ENCODE measurements around the gene DSTN.

DSTN gene

DNA sequence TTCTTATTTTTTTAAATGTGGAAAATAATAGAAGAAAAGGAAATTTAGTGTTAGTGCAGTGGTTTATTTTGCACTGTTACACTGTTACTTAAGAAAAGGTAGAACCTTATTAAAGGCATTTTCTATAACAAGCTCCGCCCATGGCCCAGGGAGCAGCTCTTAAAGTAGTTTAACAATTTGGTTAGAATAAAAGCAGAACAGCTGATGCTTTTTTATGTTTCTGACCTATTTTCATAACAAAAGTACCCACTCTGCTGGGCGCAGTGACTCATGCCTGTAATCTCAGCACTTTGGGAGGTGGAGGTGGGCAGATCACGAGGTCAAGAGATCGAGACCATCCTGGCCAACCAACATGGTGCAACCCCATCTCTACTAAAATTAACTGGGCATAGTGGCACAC is 32.6 kb downstream of the DSTN start:
- TF ChIP-seq, protein P1, sequence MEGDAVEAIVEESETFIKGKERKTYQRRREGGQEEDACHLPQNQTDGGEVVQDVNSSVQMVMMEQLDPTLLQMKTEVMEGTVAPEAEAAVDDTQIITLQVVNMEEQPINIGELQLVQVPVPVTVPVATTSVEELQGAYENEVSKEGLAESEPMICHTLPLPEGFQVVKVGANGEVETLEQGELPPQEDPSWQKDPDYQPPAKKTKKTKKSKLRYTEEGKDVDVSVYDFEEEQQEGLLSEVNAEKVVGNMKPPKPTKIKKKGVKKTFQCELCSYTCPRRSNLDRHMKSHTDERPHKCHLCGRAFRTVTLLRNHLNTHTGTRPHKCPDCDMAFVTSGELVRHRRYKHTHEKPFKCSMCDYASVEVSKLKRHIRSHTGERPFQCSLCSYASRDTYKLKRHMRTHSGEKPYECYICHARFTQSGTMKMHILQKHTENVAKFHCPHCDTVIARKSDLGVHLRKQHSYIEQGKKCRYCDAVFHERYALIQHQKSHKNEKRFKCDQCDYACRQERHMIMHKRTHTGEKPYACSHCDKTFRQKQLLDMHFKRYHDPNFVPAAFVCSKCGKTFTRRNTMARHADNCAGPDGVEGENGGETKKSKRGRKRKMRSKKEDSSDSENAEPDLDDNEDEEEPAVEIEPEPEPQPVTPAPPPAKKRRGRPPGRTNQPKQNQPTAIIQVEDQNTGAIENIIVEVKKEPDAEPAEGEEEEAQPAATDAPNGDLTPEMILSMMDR (IDR thresholded peaks at IDR 0.05; ENCODE audit: borderline replicate concordance, insufficient read depth, low read depth, low read length): no peak

DNA sequence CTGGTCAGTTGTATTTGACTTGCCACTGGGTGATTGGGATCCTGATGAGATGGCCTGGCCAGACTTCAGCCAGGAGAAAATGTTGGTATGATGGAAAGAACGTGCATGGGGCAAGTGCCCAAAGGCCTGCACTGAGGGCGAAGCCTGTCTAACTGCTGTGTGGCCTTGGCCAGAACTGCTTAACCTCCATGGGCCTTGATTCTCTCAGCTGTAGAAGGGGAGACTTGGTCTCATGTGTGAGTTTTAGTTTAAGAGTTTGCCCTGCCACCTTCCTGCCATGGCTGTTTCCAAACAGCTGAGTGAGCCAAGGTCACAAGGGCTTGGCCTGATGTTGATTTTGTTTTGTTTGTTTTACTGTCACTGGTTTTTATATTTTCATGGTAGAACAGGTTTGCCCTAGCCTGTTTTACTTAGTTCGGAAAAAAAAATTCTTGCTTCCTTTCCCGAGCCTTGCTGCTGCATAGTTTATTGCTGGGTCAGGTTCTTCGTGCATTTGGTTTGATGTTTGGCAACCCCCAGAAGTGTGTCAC is 35.3 kb downstream of the DSTN start:
- TF ChIP-seq, protein P1 (IDR thresholded peaks at IDR 0.05; ENCODE audit: borderline replicate concordance, insufficient read depth, low read depth, low read length): no peak
- no peak overlapping the region for H3K4me3 ChIP-seq (ENCODE audit: low read depth, low read length)

More for the DNA sequence above, 32.6 kb downstream of the DSTN start:
- no peak overlapping the region for H3K4me3 ChIP-seq (ENCODE audit: low read depth, low read length)

GRCh38 chr20:17606001-17606400 is 36.1 kb downstream of the DSTN start:
- H3K4me3 ChIP-seq (ENCODE audit: low read depth, low read length): no peak overlapping the region
- TF ChIP-seq, protein P1 (IDR thresholded peaks at IDR 0.05; ENCODE audit: borderline replicate concordance, insufficient read depth, low read depth, low read length): no peak

- TF ChIP-seq, protein P1 (IDR thresholded peaks at IDR 0.05; ENCODE audit: borderline replicate concordance, insufficient read depth, low read depth, low read length): no peak
- no peak overlapping the region for H3K4me3 ChIP-seq (ENCODE audit: low read depth, low read length)
Observed at GRCh38 chr20:17608701-17609497, 39.0 kb downstream of the DSTN start.

GRCh38 chr20:17609811-17610377 is 40.0 kb downstream of the DSTN start:
- no peak overlapping the region for H3K4me3 ChIP-seq (ENCODE audit: low read depth, low read length)
- TF ChIP-seq, protein P1 (IDR thresholded peaks at IDR 0.05; ENCODE audit: borderline replicate concordance, insufficient read depth, low read depth, low read length): no peak

DNA sequence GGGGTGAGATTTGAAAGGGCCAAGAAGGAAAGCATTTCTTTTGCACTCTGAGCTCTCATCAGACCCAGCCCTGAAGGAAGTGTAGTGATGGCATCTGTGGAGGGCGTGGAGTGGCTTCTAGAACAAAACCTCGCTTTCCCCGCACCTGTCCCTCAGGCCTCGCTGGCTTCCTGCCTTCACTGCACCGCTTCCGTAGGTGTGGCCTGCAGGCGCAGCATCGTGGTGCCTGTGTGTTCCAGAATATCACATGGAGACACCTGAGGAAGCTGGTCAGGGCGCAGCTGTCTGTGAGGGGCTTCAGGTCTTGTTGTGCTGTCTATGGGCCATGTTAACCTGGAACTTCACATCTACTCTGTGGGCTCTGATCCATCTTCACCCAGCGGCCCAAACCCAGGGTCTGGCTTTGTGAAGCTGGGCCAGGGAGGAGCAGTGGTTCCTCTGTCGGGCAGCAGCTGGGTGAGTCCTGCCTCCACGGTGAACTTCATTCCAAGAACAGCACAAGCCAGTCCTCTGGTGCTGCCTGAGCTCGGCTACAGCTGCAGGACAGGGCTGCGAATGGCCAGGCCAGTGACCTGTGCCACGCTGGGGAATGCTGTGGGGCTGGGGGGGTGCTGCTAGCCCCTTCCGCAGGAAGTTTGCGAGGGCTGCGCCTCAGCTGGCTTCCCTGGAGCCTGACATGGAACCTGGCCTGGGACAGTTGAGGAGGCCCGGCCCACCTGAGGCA is 40.9 kb downstream of the DSTN start:
- TF ChIP-seq, protein P1 (IDR thresholded peaks at IDR 0.05; ENCODE audit: borderline replicate concordance, insufficient read depth, low read depth, low read length): no peak
- H3K4me3 ChIP-seq (ENCODE audit: low read depth, low read length): no peak overlapping the region

Data from GM12875 (cell line).